Head of caudate nucleus (tissue), 42 donors: ENCODE measurements around the gene HS3ST4.
A peak's percentile ranks its signal among the peaks of the same experiment; 100 is the strongest.

Source experiments
- DNase-seq, 42 donors: peaks; one replicate each; pipeline versions ENCODE4 v3.0.0 to v3.0.0-alpha.2; 2020 to 2021; ENCODE audit warnings: mixed read lengths in 7 of 42
- intact Hi-C: fragments of 100-400 bp; cut with DNase I; formaldehyde crosslinking; loops from one replicate; pipeline ENCODE4 v1.15.0; 2022

HS3ST4 gene

GRCh38 chr16:25796239-25796638 lies 104.5 kb downstream of the HS3ST4 start:
- no peak for DNase-seq
- intact Hi-C loops = no loop called here

GRCh38 chr16:25798065-25798464 lies 106.3 kb downstream of the HS3ST4 start:
- intact Hi-C loops = no loop called here
- no peak for DNase-seq

- intact Hi-C loops = no loop called here
- DNase-seq = no peak
Observed at GRCh38 chr16:25799816-25800215, 108.1 kb downstream of the HS3ST4 start.

GRCh38 chr16:25812215-25812614 lies 120.5 kb downstream of the HS3ST4 start:
- DNase-seq = no peak
- intact Hi-C loops = no loop called here

- no peak for DNase-seq
- intact Hi-C loops = no loop called here
Observed at GRCh38 chr16:25817295-25817694, 125.5 kb downstream of the HS3ST4 start.

- intact Hi-C loops = no loop called here
- DNase-seq = no peak
Observed at GRCh38 chr16:25817876-25818275, 126.1 kb downstream of the HS3ST4 start.

GRCh38 chr16:25823891-25824290 lies 132.1 kb downstream of the HS3ST4 start:
- intact Hi-C loops = no loop called here
- peak in 33 of 42 donors; percentile 4 to 80 (median 33) for DNase-seq

- DNase-seq = no peak
- intact Hi-C loops = no loop called here
Observed at GRCh38 chr16:25827709-25828108, 135.9 kb downstream of the HS3ST4 start.

GRCh38 chr16:25828510-25828909 lies 136.8 kb downstream of the HS3ST4 start:
- intact Hi-C loops = no loop called here
- DNase-seq = no peak

- DNase-seq = no peak
- intact Hi-C loops = loop anchor here (10.0 kb wide), 1 partner anchor 1273 kb away; no protein-coding TSS in a partner anchor
Observed at GRCh38 chr16:25832291-25832690, 140.5 kb downstream of the HS3ST4 start.

GRCh38 chr16:25834101-25834500 lies 142.3 kb downstream of the HS3ST4 start:
- no peak for DNase-seq
- intact Hi-C loops = loop anchor here (10.0 kb wide), 1 partner anchor 1271 kb away; no protein-coding TSS in a partner anchor

GRCh38 chr16:25835126-25835525 lies 143.4 kb downstream of the HS3ST4 start:
- intact Hi-C loops = loop anchor here (10.0 kb wide), 1 partner anchor 1270 kb away; no protein-coding TSS in a partner anchor

GRCh38 chr16:25838724-25839186 lies 147.0 kb downstream of the HS3ST4 start:
- intact Hi-C loops = loop anchor here (10.0 kb wide), 1 partner anchor 1266 kb away; no protein-coding TSS in a partner anchor
- peak in 24 of 42 donors; percentile 1 to 77 (median 34) for DNase-seq

More at GRCh38 chr16:25835126-25835525, 143.4 kb downstream of the HS3ST4 start:
- DNase-seq = no peak

- no peak for DNase-seq
- intact Hi-C loops = no loop called here
Observed at GRCh38 chr16:25841761-25842160, 150.0 kb downstream of the HS3ST4 start.

GRCh38 chr16:25845901-25846300 lies 154.1 kb downstream of the HS3ST4 start:
- intact Hi-C loops = no loop called here

GRCh38 chr16:25854141-25854540 lies 162.4 kb downstream of the HS3ST4 start:
- intact Hi-C loops = no loop called here
- no peak for DNase-seq

More at GRCh38 chr16:25845901-25846300, 154.1 kb downstream of the HS3ST4 start:
- DNase-seq = no peak

GRCh38 chr16:25855063-25855462 lies 163.3 kb downstream of the HS3ST4 start:
- DNase-seq = no peak
- intact Hi-C loops = no loop called here

GRCh38 chr16:25855818-25856217 lies 164.1 kb downstream of the HS3ST4 start:
- no peak for DNase-seq
- intact Hi-C loops = no loop called here

- DNase-seq = no peak
- intact Hi-C loops = no loop called here
Observed at GRCh38 chr16:25859645-25860044, 167.9 kb downstream of the HS3ST4 start.

- intact Hi-C loops = no loop called here
- no peak for DNase-seq
Observed at GRCh38 chr16:25867041-25867440, 175.3 kb downstream of the HS3ST4 start.

- intact Hi-C loops = no loop called here
- no peak for DNase-seq
Observed at GRCh38 chr16:25868106-25868505, 176.3 kb downstream of the HS3ST4 start.
